SK-N-SH (cell line): ENCODE results near the gene TMEM107. TPM values are rescaled to one million over a fixed set of nuclear protein-coding genes. Genes with fewer than 3 reads are reported as not detected.
A peak's percentile ranks its signal among the peaks of the same experiment; 100 is the strongest.

Experiments used
- CTCF ChIA-PET: fragments of 300-600, 350-600 bp; formaldehyde crosslinking; extraction: SDS; loops from one replicate; lab custom pipeline; 2021; lab: Yijun Ruan, JAX
- POLR2A ChIA-PET: fragments of 350-600 bp; sonication (Branson Sonifier 250); formaldehyde crosslinking; extraction: SDS; loops from one replicate; lab custom pipeline; 2020; ENCODE audit warnings: antibody characterized with exemption, inconsistent platforms; lab: Yijun Ruan, JAX
- DNase-seq: peaks from one replicate; pipeline ENCODE4 v3.0.0; 2012
- H2AFZ ChIP-seq: fragments of 200-600 bp; sonication (generic); 2 replicates; pipeline ENCODE4 v1.8.1; 2016; ENCODE audit warnings: antibody characterized with exemption, mild to moderate bottlenecking, low read depth
- H3F3A ChIP-seq: fragments of 200-600 bp; sonication (generic); replicated peaks from 2 replicates; pipeline ENCODE3; 2016; ENCODE audit warnings: antibody characterized with exemption, mild to moderate bottlenecking; ENCODE audit not compliant: insufficient read depth
- H3K27ac ChIP-seq, 2 experiments: fragments of 200-500 bp in 1 of 2; fragments of 200-600 bp in 1 of 2; sonication (Bioruptor generic) in 1 of 2; sonication (generic), shearing (Covaris generic) in 1 of 2; 2 replicates each; pipeline versions ENCODE4 v1.5.1 to v1.6.1; 2014 to 2016; ENCODE audit warnings: low read depth in 2 of 2, inconsistent platforms in 1 of 2, low read length in 1 of 2, mild to moderate bottlenecking in 1 of 2, mixed read lengths in 1 of 2
- H3K27me3 ChIP-seq: fragments of 200-600 bp; sonication (generic), shearing (Covaris generic); 2 replicates; pipeline ENCODE4 v1.6.1; 2016; ENCODE audit warnings: mixed run types; ENCODE audit not compliant: insufficient read depth
- H3K36me3 ChIP-seq, 2 experiments: fragments of 200-500 bp in 1 of 2; fragments of 200-600 bp in 1 of 2; sonication (Bioruptor generic) in 1 of 2; sonication (generic) in 1 of 2; replicated peaks in 1 of 2; 2 replicates each; pipeline versions ENCODE3 to v1.5.1; 2014 to 2016; ENCODE audit warnings: low read length in 1 of 2, mild to moderate bottlenecking in 1 of 2; ENCODE audit not compliant: insufficient read depth in 2 of 2, control insufficient read depth in 1 of 2
- H3K4me1 ChIP-seq, 2 experiments: fragments of 200-500 bp in 1 of 2; fragments of 200-600 bp in 1 of 2; sonication (Bioruptor generic) in 1 of 2; sonication (generic), shearing (Covaris generic) in 1 of 2; 2 replicates each; pipeline versions ENCODE4 v1.5.1 to v1.6.1; 2014 to 2016; ENCODE audit warnings: low read depth in 1 of 2, low read length in 1 of 2, mixed run types in 1 of 2; ENCODE audit not compliant: insufficient read depth in 2 of 2, control insufficient read depth in 1 of 2
- H3K4me2 ChIP-seq: fragments of 200-600 bp; sonication (generic), shearing (Covaris generic); 2 replicates; pipeline ENCODE4 v1.6.1; 2017; ENCODE audit warnings: mixed run types
- H3K4me3 ChIP-seq, 2 experiments: fragments of 200-500 bp in 1 of 2; fragments of 200-600 bp in 1 of 2; sonication (Bioruptor generic) in 1 of 2; sonication (generic), shearing (Covaris generic) in 1 of 2; 2 replicates each; pipeline versions ENCODE4 v1.5.1 to v1.8.1; 2014 to 2016; ENCODE audit warnings: low read depth in 2 of 2, inconsistent platforms in 1 of 2, low read length in 1 of 2, mild to moderate bottlenecking in 1 of 2, mixed read lengths in 1 of 2, moderate library complexity in 1 of 2
- H3K79me2 ChIP-seq: fragments of 200-600 bp; sonication (generic); 2 replicates; pipeline ENCODE4 v1.8.1; 2017; ENCODE audit warnings: mild to moderate bottlenecking; ENCODE audit not compliant: insufficient read depth
- H3K9ac ChIP-seq: fragments of 200-600 bp; sonication (generic); 2 replicates; pipeline ENCODE4 v1.6.1; 2017; ENCODE audit warnings: mixed run types
- H3K9me2 ChIP-seq: fragments of 200-600 bp; sonication (generic); 2 replicates; pipeline ENCODE4 v1.6.1; 2017; ENCODE audit warnings: mixed run types
- H3K9me3 ChIP-seq: fragments of 200-600 bp; sonication (generic); 2 replicates; pipeline ENCODE4 v1.6.1; 2017; ENCODE audit warnings: mixed run types, mild to moderate bottlenecking, moderate library complexity
- H4K20me1 ChIP-seq: fragments of 200-600 bp; sonication (generic); 2 replicates; pipeline ENCODE4 v1.6.1; 2017; ENCODE audit warnings: mild to moderate bottlenecking, mixed run types; ENCODE audit not compliant: insufficient read depth
- CTCF ChIP-seq: fragments of 200-600 bp; sonication (generic); IDR thresholded peaks from 2 replicates; pipeline ENCODE4 v1.6.1; 2017; ENCODE audit warnings: antibody characterized with exemption, mild to moderate bottlenecking, moderate library complexity
- EP300 ChIP-seq, 2 experiments: IDR thresholded peaks; 2 replicates each; pipeline versions ENCODE4 v1.4.0 to v1.6.1; 2012; ENCODE audit warnings: borderline replicate concordance in 1 of 2, low read depth in 1 of 2, low read length in 1 of 2
- FOXJ3 ChIP-seq: sonication (generic); formaldehyde crosslinking; IDR thresholded peaks from 2 replicates; pipeline ENCODE4 v1.5.1; 2020; ENCODE audit warnings: mild to moderate bottlenecking, missing genetic modification reagents
- GATA2 ChIP-seq: sonication (generic); formaldehyde crosslinking; IDR thresholded peaks from 2 replicates; pipeline ENCODE4 v1.5.0; 2020; ENCODE audit warnings: mild to moderate bottlenecking, missing genetic modification reagents
- IRF3 ChIP-seq: fragments of 150-350 bp; IDR thresholded peaks from 2 replicates; pipeline ENCODE4 v1.6.1; 2016; ENCODE audit warnings: mild to moderate bottlenecking, low read depth, low read length
- JUND ChIP-seq: IDR thresholded peaks from 2 replicates; pipeline ENCODE4 v1.4.0; 2012
- MAX ChIP-seq: IDR thresholded peaks from 2 replicates; pipeline ENCODE4 v1.4.0; 2012; ENCODE audit warnings: low read depth
- MEF2A ChIP-seq: IDR thresholded peaks from 2 replicates; pipeline ENCODE4 v1.4.0; 2012; ENCODE audit warnings: low read depth, borderline replicate concordance
- NFIC ChIP-seq: IDR thresholded peaks from 2 replicates; pipeline ENCODE4 v1.4.0; 2012; ENCODE audit warnings: borderline replicate concordance
- NRF1 ChIP-seq: IDR thresholded peaks from 2 replicates; pipeline ENCODE4 v1.6.1; 2012; ENCODE audit warnings: low read depth, mild to moderate bottlenecking, low read length
- PBX3 ChIP-seq: IDR thresholded peaks from 2 replicates; pipeline ENCODE4; 2012
- RAD21 ChIP-seq: IDR thresholded peaks from 2 replicates; pipeline ENCODE4 v1.6.1; 2012; ENCODE audit warnings: mild to moderate bottlenecking, low read length
- RCOR1 ChIP-seq: fragments of 150-350 bp; IDR thresholded peaks from 2 replicates; pipeline ENCODE4 v1.6.1; 2017; ENCODE audit warnings: antibody characterized with exemption, low read length
- RFX5 ChIP-seq: IDR thresholded peaks from 2 replicates; pipeline ENCODE4 v1.6.1; 2012; ENCODE audit warnings: mild to moderate bottlenecking, improper control_type of control experiment, low read length
- RXRA ChIP-seq: IDR thresholded peaks from 2 replicates; pipeline ENCODE4 v1.4.0; 2012; ENCODE audit warnings: low read depth, mild to moderate bottlenecking, borderline replicate concordance
- SIN3A ChIP-seq: IDR thresholded peaks from 2 replicates; pipeline ENCODE4 v1.6.1; 2012; ENCODE audit warnings: low read depth, mild to moderate bottlenecking, low read length, moderate library complexity, borderline replicate concordance
- SMC3 ChIP-seq: IDR thresholded peaks from 2 replicates; pipeline ENCODE4 v1.6.1; 2012; ENCODE audit warnings: low read depth, low read length, improper control_type of control experiment
- TCF12 ChIP-seq: IDR thresholded peaks from 2 replicates; pipeline ENCODE4 v1.4.0; 2012
- USF2 ChIP-seq: fragments of 150-350 bp; IDR thresholded peaks from 2 replicates; pipeline ENCODE4 v1.6.1; 2017; ENCODE audit warnings: antibody characterized with exemption, low read length, low read depth, borderline replicate concordance
- WGBS: methylation state at CpG from one replicate; pipeline ENCODE4 v1.1.6; 2017; ENCODE audit warnings: low lambda C conversion rate; 5-methylcytosine and 5-hydroxymethylcytosine counted together
- polyA plus RNA-seq, 3 experiments: library from polyadenylated mRNA; depleted of rRNA; stranded (reverse); fragments of >200 nt; gene quantifications; 2 replicates each; pipeline ENCODE4 v1.2.3, GENCODE V29; 2012
- TF ChIP-seq, protein P1 (sequence below): IDR thresholded peaks from 2 replicates; pipeline ENCODE4 v1.6.1; 2012; ENCODE audit warnings: mild to moderate bottlenecking, low read depth, low read length, moderate library complexity
- TF ChIP-seq, protein P2 (sequence below): IDR thresholded peaks from 2 replicates; pipeline ENCODE4 v1.4.0; 2012; ENCODE audit warnings: low read depth, borderline replicate concordance

The TMEM107 gene
- polyA plus RNA-seq, 1 of the 3 experiments (the other 2 are of a cell fraction) = 18.6 TPM

GRCh38 chr17:8173056-8173870 is 2.9 kb downstream of the TMEM107 start:
- Histone ChIP-seq H2AFZ (peak overlapping the region; percentile 57; the same call in 1 of the 2 replicates), H3K9me3 (no peaks in the 10 kb centered on the region), H3K79me2 (peaks cover 9% of the 10 kb centered on the region), H3K4me3 (peak overlapping the region; percentile 38 to 54), H3K27me3 (no peaks in the 10 kb centered on the region), H3K9me2 (no peaks in the 10 kb centered on the region), H3K27ac (peak overlapping the region; percentile 97 to 98), H3K4me2 (peak overlapping the region; percentile 87), H4K20me1 (no peaks in the 10 kb centered on the region), H3K4me1 (peaks cover 6 to 28% of the 10 kb centered on the region in 2 experiments; a peak in 2 of 4 replicates), H3F3A (peaks cover 21% of the 10 kb centered on the region), H3K9ac (peak overlapping the region; percentile 82), H3K36me3 (no peaks in the 10 kb centered on the region)
- WGBS = 1% methylated on average over 23 of the region's 23 CpGs
- ChIA-PET CTCF (interaction anchor here (0.7 to 2.0 kb wide), 8 partner anchors 9 to 113 kb away, joined by 3 to 9 read pairs (median 4); no protein-coding TSS in a partner anchor), POLR2A (interaction anchor here (0.6 to 1.3 kb wide), 30 partner anchors 9 to 122 kb away, joined by 3 to 36 read pairs (median 5); partner anchors contain the start of genes AURKB, BORCS6, CTC1 and HES7)
- peak; percentile 77 for DNase-seq
- TF ChIP-seq MAX = peak; percentile 9; the same call in 1 of the 2 replicates
- TF ChIP-seq PBX3 = peak; percentile 81
- TF ChIP-seq RCOR1 = no peak; the same call in 1 of the 2 replicates
- no peak for TF ChIP-seq SMC3
- peak; percentile 55 for TF ChIP-seq TCF12
- no peak for TF ChIP-seq CTCF
- TF ChIP-seq GATA2 = peak; percentile 81
- TF ChIP-seq USF2 = no peak
- TF ChIP-seq RFX5 = no peak; the same call in 1 of the 2 replicates
- TF ChIP-seq IRF3 = no peak
- TF ChIP-seq EP300 (IDR thresholded peaks at IDR 0.05; ENCODE audit: borderline replicate concordance in 1 of 2, low read depth in 1 of 2, low read length in 1 of 2) = peak; percentile 57 to 58
- 0 out of 2 replicates have a peak, but pooled peaks have one; percentile 40 for TF ChIP-seq MEF2A
- 0 out of 2 replicates have a peak, but pooled peaks have one; percentile 5 for TF ChIP-seq NFIC
- TF ChIP-seq, protein P1, sequence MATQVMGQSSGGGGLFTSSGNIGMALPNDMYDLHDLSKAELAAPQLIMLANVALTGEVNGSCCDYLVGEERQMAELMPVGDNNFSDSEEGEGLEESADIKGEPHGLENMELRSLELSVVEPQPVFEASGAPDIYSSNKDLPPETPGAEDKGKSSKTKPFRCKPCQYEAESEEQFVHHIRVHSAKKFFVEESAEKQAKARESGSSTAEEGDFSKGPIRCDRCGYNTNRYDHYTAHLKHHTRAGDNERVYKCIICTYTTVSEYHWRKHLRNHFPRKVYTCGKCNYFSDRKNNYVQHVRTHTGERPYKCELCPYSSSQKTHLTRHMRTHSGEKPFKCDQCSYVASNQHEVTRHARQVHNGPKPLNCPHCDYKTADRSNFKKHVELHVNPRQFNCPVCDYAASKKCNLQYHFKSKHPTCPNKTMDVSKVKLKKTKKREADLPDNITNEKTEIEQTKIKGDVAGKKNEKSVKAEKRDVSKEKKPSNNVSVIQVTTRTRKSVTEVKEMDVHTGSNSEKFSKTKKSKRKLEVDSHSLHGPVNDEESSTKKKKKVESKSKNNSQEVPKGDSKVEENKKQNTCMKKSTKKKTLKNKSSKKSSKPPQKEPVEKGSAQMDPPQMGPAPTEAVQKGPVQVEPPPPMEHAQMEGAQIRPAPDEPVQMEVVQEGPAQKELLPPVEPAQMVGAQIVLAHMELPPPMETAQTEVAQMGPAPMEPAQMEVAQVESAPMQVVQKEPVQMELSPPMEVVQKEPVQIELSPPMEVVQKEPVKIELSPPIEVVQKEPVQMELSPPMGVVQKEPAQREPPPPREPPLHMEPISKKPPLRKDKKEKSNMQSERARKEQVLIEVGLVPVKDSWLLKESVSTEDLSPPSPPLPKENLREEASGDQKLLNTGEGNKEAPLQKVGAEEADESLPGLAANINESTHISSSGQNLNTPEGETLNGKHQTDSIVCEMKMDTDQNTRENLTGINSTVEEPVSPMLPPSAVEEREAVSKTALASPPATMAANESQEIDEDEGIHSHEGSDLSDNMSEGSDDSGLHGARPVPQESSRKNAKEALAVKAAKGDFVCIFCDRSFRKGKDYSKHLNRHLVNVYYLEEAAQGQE = peak; percentile 78
- no peak for TF ChIP-seq RXRA
- TF ChIP-seq, protein P2, sequence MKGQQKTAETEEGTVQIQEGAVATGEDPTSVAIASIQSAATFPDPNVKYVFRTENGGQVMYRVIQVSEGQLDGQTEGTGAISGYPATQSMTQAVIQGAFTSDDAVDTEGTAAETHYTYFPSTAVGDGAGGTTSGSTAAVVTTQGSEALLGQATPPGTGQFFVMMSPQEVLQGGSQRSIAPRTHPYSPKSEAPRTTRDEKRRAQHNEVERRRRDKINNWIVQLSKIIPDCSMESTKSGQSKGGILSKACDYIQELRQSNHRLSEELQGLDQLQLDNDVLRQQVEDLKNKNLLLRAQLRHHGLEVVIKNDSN = 0 out of 2 replicates have a peak, but pooled peaks have one; percentile 8
- no peak for TF ChIP-seq NRF1
- TF ChIP-seq SIN3A = peak; percentile 100
- peak; percentile 86 for TF ChIP-seq JUND
- TF ChIP-seq RAD21 = no peak
- 0 out of 2 replicates have a peak, but pooled peaks have one; percentile 49 for TF ChIP-seq FOXJ3 (CRISPR knock-in tag)
